ENCODE data around the gene PRKCZ.

PRKCZ gene

DNA sequence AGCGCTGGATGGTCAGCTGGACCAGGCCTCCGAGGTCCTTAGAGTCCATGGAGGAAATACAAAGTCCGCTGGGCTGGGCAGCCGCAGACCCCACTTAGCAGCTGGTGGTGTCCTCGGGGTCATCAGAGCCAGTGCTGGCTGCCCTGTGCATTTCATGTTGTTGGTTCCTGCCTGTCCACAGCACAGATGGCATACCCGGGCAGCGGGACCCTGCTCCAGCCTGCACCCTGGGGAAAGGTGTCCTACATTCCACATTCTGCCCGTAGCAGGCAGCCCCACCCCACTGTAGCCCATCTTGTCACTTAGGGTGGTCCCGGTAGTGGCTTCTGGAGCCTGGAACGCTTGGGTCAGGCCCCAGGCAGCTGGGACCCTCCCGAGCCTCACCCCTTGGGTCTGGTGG, 19.8 kb downstream of the PRKCZ start:
- DNase-seq, result no peak

DNA sequence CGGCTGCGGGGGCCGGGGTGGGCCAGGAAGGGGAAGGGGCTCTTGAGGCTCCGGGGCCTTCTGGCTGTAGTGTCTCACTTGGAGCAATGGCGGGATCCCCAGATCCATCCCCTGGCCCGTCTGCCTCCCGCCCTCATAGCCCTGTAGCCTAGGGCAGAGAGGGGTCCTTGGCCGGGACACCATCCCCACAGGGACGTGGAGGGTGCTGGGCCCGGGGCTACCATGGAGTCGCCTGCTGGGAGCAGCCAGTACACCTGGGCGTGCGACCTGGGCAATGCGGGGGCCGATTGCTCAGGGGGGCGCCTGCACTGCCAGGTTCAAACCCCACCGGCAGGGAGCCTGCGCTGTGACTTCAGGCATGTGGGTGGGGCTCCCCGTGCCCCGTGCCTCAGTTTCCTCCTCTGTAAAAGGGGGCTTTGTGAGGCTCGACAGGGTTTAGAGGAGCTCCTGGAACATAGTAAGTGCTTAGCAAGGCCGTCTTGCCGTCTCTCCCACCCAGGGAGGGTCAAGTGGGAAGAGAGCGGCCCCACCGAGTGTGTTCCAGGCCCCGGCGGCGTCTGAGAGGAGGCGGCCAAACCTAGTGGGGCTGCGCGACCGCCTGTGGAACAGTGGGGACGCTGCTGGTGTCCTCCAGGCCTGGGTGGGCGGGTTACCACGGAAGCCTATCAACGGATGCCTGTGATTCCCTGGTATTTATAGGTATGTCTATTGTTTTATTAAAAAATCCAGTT, 20.8 kb downstream of the PRKCZ start:
- no peak for DNase-seq

DNA sequence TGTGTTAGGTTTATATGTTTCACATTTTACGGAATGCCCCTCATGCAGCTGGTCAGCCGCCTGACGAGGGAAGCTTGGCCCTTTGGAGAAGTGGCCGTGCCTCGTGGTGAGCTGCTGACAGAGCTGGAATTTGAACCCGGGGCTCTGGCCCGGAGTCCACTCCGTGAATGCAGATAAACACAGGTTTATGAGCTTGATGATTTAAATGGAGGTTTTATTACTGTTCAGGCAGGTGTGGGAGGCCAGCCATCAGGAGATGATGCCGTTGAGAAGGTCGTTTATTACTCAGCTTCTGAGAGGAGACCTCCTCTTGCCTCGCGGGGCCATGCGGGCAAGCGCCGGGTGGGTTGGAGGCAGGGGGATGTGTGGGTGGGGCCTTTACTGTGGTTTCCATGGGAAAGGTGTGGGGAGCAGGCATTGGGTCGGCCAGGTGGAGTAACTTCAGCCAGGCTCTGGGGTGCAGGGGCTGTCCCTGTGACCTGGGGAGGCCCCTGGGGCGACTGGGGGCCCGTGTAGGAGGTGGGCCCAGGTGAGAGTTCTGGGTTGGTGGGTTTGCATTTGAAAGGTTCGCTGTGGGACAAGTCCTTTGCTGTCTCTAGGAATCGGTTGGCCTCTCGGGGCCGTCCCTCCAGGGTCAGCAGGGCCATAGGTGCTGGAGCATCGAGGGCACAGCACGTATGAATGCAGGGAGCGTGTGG, 22.0 kb downstream of the PRKCZ start:
- DNase-seq, result no peak

DNA sequence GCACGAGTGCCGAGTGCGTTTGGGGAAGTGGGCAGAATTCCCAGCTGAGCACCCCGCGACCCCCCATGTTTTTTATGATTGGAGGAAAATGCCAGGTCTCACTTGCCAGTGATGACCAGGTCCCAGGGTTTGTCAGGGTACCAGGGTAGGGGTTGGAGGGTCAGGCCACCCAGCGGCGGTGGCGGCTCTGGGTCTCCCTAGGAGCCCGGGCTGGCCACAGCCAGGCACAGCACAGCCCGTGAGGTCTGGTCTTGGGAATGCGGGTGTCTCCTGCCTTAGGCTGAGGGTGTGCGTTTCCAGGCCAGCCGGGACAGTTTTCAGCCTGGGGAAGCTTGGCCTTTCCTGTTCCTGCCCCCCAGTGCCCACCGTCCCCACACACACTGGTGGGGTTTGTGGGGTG, 22.7 kb downstream of the PRKCZ start:
- DNase-seq, result no peak

DNA sequence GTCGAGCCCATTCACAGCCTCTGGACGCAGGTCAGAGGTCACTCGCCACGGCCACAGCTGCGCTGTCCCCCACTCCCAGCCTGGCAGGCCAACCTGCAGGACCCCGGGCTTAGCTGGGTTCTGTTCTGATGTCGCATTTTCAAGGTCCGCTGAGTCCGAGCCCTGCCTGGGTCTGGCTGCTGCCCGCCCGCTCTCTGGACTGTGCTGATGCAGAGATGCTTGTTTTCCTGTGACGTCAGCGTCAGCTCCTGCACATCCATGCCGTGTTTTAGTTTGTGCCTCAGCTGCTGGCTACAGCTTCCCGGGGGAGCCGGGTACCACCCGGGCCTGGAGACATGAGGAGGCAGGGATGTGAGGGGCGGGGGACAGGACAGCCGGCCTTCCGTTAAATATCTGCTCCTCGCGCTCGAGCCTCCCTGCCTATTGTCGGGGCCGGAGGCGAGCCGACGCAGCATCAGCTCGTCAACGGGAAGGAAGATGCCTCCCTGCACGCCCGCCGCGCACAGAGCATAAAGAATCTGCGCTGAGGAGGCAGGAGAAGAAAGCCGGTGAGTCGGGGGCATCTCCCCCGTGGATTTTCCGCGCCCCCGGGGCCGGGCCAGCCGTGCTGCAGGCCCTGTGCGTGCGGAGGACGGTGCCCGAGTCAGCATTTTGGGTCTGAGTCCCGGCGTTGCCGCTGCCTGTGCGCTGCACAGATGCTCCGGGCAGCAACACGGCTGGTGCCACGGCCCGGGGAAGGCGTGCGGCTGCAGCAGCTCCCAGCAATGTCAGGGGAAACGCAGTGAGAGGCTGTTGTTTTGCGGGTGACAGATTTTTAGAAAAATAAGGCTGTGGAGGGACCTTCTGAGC, 23.4 kb downstream of the PRKCZ start:
- no peak for DNase-seq

DNA sequence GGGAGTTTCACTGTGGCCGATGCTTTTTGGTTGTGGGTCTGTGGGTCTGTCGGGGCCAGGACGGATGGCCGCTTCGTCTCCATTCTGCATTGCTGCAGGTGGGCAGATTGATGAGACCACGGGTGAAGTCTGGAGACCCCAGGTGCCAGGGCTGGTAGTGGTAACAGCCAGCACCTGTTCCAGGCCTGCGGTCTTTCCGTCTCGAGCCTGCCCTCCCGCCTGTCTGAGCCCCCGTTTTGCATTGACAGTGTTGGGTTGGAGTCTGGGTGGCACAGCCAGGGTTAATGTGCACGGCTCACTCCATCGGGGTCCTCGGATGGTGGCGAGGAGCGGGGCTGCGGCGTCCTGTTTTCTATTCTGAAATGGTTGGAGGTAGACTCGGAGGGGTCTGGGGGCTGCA, 24.2 kb downstream of the PRKCZ start:
- no peak for DNase-seq

DNA sequence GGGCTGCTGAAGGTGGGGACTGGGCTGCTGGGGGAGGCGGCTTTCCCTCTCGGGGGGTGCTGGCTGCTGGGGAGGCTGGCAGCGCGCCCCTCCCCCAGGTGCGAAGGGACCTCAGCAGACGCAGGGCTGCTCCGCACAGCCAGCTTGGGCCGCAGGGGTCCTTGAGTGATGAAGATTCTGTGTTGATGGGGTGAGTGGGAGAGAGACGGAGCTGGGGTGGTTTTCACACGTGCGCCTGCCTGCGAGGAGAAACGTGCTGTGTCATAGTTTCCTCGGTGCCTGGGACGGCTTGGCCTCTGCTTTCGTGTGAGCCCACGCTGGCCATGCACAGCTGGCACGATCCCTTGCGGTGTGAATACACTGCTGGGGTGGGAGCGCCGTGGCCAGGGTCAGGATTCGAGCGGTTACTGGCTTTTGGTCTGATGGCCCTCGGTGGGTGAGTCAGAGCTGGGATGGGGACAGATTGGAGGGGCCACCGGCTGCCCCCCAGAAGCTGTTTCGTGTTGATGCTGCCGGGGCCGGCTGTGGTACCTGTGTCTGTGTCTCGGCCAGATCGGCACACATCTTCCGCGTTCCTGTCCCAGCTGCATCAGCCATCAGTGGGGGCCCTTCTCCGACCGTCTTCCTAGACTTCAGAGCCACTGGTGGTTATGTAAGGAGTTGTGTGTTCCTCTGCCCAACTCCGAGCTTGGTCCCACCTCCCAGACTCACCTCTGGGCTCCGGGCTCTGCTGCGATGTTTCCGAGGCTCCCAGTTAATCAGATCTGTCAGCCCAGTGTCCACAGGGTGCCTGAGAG, 24.9 kb downstream of the PRKCZ start:
- no peak for DNase-seq

DNA sequence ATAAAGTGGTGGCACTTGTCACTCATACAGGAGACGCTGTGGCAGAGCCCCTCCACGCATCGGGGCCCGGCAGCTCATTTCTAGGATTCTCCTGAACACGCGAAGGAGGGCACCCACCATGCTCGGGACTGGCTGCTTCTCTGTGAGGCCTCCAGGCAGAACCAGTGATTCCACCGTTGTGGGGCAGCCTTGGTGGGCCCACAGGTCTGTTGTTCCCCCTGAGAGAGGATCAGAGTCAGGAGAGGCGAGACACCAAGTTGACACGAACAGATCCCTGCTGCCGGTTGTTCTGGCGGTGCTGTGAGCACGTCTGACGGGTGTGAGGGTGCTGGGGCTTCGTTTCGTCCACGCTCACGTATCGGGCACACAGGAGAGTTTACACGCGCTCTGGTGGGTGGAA, 26.6 kb downstream of the PRKCZ start:
- DNase-seq, result no peak

DNA sequence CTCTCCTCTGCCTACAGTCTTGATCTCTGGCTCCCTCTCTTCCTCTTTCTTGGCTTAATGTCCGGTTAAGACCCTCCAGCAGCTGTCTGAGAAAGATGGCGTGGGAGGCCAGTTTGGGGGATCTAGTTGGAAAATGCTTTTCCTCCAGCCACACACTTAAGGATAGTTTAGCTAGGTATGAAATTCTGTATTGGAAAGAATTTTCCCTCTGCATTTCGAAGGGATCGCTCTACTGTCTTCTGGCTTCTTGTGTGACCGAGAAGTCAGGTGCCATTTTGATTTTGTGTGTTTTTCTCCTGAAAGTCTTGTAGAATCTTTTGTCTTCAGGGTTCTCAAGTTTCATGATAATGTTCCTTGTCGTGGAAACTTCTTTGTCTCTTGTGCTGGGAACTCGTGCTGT, 28.0 kb downstream of the PRKCZ start:
- DNase-seq, result no peak

DNA sequence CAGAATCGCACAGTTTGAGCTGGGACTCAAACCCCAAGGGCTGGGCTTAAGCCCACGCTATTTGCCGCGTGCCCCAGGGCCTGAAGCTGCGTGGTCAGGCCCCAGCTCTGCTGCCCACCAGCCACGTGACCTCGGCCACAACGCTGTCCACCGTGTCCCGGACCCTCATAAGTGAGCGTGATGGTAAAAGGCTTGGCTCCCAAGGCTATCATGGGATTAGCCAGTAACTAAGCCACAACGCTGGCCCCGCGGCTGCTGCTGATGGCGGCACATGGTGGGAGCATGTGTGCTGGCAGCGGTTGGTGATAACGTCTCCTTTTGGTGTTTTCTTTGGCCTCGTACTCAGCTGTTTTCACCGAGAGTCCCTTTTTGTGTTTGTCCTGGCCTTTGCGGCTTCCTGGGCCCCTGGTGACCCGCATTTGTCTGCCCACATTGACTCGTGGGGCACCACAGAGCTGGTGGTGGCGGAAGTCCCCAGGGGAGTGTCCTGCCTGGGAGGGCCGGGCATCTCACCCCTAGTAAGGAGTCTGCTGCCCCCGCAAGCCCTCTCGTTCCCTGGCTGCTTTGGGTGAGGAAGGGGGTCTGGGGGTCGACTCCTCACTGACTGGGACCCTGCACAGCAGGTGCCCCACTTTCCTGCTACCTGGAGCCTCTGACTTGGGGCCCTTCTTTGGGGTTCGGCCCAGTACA, 29.3 kb downstream of the PRKCZ start:
- DNase-seq, result no peak

DNA sequence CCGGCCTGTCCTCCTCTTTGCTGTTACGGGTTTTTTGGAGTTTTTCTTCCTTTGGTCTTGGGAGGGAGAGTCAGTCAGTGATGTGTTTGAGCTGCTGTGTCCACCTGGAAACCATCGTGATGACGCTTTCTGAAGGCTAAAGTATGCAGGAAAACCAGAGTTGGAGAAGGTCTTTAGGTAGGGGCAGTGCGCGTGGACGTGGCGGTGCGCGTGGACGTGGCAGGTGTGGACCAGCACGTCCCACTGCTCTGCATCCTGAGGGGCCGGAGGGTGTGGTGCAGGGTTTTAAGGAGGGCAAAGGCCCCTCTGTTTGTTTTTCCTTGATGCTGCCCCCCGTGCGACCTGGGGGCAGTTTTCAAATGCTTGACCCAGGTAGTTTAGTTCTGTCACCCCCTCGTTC, 29.9 kb downstream of the PRKCZ start:
- DNase-seq, result no peak

DNA sequence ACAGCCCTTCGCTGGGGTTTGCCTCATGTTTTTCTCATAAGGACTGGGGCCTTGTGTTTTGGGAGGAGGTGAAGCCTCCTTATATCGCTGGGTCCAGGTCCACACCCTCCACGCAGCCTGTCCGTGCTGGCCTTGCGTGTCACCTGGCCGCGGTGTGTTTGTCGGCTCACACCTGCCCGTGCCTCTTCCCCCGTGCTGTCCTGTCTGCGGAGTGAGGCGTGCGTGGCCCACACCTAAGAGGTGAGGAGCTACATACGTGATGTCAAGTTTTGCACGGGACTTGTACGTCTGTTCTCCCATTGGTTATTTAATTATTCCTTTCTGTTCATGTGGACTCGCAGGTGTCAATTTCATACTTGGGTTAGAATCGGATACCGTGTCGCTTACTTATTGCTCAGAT, 30.7 kb downstream of the PRKCZ start:
- no peak for DNase-seq

DNA sequence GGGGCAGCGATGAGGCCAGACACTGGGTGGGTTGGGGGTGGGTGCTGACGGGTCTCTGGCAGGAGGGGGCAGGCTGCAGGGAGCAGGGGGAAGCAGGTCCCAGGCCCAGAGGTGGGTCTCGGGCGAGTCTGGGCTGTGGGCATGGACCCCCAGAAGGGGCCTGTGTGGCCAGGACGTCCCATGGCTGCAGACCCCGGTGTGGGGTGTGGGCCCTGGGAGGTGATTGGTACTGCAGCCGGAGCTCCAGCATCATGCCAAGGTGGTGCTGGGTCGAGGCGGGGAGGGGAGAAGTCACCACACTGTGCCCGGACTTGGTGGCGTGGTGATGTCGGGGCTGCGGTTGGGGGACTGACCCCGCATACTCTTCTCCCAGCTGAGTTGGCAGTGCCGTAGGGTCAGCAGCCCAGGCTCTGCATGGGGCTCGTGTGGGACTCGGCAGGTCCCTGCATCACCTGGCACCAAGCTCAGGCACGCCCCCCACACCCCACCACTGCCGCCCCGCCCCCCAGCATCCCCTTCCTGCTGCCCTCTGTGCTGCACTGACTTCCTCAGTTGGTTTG, 31.2 kb downstream of the PRKCZ start:
- DNase-seq, result no peak

DNA sequence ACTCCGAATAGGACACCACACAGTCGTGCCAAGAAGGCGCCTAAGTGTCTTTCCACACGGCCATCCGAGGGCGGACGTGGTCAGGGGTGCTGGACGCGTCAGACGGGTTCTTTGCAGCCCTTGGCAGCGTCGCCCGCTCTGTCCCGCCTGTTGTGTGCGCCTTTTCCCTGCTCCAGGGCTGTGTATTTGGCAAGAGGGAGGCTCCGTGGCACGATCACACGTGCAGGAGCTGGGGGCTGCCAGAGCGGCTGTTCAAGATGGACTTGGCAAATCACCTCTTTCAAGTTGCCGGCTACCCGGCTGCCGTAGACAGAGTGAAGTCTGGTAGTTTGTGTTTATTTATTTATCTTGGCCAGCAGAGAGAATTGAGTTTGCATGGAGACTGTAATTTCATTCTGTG, 31.9 kb downstream of the PRKCZ start:
- no peak for DNase-seq

DNA sequence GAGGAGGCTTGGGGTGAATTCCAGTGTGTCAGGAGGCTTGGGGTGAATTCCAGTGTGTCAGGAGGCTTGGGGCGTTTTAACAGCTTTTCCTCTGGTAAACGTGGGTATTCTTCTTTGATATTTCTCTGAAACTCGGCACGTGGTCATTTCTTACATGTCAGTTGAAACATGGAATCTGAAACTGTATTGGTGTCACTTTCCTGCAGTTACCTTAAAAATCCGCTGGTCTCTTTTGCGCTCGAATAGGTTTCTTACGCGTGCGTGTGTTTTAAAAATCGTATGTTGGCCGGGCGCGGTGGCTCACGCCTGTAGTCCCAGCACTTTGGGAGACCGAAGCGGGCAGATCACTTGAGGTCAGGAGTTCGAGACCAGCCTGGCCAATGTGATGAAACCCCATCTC, 33.5 kb downstream of the PRKCZ start:
- no peak for DNase-seq

DNA sequence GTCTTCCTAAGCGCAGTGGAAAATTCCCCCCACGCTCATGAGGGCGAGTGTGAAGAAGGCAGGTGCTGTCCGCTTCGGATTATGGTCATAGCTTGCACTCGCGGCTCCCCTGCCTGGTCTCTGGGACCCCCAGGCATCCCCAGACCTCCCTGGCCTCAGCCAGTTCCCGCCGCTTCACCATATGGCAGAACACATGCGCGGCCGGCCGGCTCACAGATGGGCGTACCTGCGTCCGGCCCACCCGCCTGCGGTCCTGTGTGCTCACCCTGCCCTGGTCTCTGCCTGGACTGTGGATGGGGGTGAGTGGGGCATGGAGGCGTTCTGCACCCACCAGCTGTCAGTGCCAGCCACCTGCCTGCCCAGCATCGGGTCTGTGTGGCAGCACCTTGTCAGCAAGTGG, 34.1 kb downstream of the PRKCZ start:
- no peak for DNase-seq

DNA sequence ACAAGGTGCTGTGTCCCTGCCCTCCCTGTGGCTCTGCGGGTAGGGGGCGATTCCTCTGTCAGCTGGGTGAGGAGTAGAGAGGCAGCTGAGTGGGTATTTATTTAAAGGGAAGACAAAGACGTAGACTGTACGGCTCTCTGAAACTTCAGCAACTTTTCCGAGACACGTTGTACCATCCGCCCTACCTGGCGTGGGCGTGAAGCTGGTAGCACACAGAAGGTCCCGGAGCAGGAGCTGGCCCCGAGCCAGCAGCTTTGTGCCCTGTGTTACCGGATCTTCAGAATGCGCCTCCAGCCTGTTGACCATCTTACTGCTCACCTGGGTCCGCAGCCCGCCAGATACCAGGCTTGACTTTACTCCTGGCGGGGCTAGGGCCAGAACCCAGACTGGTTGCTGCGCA, 34.9 kb downstream of the PRKCZ start:
- no peak for DNase-seq

DNA sequence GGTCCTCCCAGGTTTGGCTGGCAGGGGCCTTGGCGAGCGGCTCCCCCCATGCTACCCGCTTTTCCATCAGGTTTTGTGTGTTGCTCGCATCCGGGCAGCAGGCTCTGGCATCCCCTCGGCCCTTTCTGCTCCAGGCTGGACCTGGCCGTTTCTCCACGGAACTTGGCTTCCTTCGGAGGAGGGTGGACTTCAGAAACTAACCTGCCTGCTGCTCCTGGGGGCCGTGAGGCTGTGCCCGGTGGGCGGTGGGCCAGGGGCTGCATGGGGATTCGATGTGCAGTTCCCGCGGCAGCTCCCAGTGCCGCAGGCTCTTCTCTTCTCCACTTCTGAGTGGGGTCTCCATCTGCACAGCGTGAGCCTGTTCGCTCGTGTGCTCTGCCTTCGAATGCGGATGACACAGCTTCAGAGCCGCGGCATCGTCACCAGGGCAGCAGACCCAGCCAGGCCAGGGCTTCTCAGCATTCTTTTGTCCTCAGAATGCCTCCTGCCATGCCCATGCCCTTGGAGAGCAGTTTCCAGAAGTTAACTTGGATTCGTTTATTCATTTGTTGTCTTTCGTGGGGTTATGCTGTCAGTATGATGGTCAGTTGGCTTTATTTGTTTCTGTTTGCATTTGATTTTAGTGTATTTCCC, 36.4 kb downstream of the PRKCZ start:
- no peak for DNase-seq

DNA sequence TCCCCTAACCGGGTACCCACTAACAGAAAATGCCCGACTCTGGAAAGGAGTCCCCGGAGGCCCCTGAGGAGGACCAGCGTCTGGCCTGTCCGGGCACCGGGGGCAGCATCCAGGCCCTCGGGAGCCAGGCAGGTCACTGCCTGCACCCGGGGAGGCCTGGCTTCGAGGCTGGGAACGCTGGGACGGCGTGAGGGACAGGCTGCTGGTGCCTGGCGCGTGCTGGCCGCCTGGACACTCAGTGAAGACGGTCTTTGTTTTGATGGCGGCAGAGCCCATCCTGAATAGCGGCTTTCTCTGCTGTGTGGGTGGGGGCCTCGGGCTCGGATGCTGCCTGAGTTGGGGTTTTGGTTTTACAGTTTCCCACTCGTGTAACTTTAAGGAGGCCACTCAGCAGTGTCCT, 37.6 kb downstream of the PRKCZ start:
- no peak for DNase-seq

DNA sequence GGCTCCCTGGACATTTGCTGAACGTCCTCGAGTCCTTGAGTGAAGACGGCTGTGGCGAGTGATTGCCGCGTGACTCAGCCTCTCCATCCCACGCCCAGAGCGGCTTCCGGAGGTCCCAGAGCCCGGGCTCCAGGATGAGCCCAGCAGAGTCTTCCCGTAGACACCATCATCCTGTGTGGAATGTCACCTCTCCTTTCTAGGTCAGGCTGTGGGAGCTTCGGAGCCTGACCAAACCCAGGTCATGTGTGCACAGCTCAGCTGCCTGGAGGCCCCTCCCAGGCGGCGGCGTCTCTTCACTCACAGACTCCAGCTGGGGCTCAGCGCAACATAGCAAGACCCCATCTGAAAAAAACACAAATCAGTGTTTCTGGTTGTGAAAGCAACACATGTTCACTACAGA, 38.2 kb downstream of the PRKCZ start:
- no peak for DNase-seq

DNA sequence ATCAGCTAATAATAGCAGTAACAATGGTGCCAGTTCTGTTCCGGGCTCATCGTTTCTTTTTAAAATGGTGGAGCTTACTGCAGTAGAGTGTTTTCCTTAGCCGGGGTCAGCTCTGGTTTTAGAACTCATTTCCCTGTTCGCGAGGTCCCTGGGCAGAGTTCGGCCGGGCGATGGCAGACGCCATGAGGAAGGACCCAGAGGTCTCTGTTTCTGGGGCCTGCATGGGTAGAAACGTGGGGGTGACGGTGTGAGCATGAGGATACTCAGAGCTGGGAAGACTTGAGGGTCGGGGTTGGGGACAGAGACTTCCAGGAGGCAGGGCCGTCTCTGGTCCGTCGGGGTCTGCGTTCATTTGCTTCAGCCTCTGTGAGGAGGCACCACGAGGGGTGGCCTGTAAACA, 38.8 kb downstream of the PRKCZ start:
- no peak for DNase-seq

Measured in suppressor macrophage treated with lipopolysaccharide for 4 hours (primary cell).